COLO668 (cell line): ENCODE measurements around the gene SOBP.
A peak's percentile ranks its signal among the peaks of the same experiment; 100 is the strongest.

Experiments
- DNase-seq: peaks from one replicate; lab custom pipeline; 2025; ENCODE audit not compliant: unreplicated experiment; lab: John Stamatoyannopoulos, UW

The SOBP gene

DNA sequence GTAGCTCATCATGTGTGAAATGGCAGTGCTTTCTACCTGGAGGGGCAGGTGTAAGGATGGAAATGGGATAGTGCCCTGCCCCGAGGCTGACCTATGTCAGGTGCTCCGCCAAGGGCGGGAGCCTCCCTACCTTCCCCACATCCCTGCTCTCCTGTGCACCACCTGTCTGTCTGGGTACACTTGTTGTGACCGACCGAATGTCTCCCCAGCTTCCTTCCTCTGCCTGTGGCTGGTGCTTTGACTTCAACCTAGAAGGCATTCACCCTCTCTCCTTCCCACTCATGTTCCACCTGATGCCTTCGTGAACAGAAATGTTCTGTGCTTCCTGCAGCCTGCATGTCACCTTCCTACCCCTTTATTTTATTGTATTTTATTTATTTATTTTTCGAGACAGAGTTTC, 219.4 kb downstream of the SOBP start:
- peak; percentile 37 for DNase-seq
